Measurements from ENCODE around the gene LAS1L. TPM values are rescaled to one million over a fixed set of nuclear protein-coding genes. Genes with fewer than 3 reads are reported as not detected.
A peak's percentile ranks its signal among the peaks of the same experiment; 100 is the strongest.
"Not testable (repeated sequence)": the region's sequence is repeated elsewhere in the genome, so short reads cannot be mapped to it uniquely, and the experiment has no call there.

The LAS1L gene
- polyA plus RNA-seq (ENCODE audit: insufficient read length): 22.1 TPM

DNA sequence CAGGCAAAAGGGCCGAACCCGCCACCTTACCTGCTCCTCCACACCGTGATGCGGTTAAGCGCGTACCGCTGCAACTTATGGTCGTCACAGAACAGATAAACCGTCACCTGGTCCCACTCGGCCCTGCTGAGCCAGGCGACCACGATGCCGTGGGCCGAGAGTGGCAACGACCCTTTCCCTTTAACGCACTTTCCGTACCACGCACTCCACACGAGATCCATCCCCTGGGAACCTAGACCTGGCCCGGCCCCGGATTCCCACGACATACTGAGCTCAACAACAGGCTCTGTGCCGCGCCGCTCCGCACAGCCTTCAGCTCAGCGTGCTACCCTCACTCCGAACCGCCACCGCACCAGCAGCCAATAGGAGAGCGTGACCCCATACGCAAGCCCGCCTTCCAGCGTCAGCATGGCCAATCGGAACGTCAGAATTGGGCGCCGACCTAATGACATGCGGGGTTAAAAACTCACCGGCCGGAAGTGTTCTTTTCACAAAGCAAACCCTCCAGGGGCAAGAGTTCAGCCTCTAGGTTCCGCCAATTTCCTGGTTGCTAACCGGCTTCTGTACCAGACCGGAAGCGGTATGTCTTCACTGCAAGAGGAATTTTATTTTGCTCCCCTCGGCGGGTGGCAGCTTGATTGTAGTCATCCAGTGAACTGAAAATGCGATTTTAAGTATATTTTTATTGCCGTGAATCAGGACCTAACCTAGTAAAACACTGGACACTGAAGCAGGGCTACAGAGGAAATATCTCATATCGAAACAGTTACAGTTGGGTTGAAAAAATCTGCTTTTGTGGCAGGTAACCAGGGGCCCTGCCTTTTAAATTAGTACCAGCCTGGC lies at the start of gene LAS1L:
Gene LAS1L (minus strand): TSS at position 338 of the 843 bp plus-strand sequence. CDS start 72 bp downstream, at position 266.
- DNase-seq (ENCODE audit: low read depth): peak; percentile 82

DNA sequence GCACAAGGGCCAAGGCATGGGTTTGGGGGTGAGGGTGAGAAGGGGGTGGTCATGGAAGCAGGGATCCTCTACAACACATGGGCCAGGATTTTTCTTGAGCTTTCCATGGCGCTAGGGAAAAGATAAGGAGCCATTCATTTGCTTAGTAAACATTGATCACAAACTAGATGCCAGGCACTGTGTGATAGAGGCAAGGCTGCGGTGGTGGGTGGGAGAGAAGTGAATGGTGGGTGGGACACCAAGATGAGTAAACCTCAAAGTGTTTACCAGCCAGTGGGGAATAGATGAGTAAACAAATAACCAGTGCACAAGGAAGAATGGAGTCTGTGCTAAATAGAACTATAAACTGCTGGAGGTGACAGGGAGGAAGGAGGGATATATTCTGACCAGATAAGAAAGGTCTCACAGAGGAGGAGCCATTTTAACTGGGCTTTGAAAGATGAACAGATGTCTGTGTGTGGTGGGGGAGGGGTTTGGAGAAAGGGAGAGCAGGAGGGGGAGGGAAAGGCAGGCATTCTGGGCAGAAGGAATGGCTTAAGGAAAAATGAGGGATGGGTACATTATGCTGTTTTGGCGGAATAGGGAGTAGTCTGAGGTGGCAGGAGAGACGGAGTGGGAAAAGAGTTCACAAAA lies 48.0 kb upstream of the LAS1L start:
- DNase-seq (ENCODE audit: low read depth): no peak

DNA sequence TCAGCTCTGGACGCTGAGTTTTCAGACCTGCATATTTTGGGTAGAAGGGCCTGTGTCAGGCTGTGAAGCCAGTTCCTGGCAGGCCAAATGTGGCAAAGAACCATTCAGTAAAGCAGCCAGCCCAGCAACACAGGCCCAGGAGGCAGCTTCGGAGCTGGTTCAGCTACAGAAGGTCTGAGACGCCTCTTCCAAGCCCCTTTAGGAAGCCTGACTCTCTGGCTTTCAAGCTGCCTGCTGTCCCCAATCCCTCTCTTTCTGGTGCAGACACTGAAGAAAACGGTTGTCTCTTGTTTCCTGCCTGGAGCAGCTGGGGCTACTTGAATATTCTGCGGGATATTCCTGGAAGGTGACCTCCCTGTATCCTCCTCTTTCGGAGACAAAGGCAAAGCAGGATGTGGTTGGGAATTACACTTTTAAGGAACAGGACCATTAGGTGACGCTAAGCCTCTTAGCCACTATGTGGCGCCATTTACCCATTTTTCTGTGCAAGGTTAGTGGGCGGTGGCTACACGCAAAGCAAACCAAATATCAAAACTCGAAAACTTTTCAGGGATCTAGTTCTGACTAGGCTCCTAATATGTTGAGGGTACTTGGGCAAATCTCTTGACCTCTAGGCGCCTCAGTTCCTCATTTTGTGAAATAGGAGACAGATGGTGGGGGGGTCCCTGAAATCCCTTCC lies 47.2 kb upstream of the LAS1L start:
- peak; percentile 65 for DNase-seq (ENCODE audit: low read depth)

DNA sequence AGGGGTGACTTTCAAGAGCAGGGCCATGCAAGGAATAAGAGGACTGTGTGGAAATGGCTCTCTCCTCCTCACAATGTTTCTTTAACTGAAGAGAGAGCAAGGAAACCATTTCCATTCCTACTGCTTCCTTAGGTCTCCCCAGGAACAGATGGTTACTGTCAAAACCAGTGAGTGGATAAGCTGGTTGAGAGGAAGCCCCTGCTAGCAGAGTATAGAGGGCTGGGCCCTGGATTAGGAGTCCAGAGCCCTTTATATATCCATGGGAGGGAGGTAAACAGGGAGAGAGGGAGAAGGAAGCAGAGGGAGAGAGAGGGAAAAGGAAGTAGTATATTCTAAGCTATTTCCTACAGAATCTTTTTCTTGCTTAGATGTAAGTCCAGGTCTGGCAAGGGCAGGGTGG lies 43.8 kb upstream of the LAS1L start:
- no peak for DNase-seq (ENCODE audit: low read depth)

DNA sequence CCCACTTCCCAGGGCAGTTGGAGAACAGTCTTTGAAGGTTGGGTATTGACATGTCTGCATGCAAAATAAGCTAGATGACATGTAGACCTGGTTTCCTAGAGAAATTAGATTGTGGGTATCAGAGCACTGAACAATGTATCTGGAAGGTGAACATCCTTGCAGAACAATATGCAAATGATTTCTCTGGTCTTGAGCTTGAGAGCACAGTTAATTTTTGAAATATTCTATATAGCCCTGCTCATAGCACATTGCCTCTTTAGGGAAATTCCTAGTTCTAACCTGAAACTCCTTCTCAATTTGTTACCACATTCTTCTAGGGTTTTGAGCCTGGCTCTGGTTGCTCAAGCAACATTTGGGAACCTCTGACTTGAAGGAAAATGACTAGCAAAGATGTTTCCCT lies 41.6 kb upstream of the LAS1L start:
- DNase-seq (ENCODE audit: low read depth): no peak

DNA sequence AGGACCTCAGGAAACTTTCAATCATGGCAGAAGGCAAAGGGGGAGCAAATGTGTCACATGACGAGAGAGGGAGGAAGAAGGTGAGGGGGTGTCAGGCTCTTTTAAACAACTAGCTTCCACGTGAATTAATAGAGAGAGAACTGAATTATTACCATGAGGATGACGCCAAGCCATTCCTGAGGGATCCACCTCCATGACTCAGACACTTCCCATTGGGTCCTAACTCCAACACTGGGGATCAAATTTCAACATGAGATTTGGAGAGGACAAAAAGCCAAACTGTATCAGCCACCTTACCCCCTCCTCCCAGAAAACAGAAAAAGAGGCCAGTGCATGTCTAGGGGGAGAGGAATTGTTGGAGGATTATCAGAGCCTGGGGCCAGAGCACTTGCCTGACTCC lies 40.4 kb upstream of the LAS1L start:
- no peak for DNase-seq (ENCODE audit: low read depth)

DNA sequence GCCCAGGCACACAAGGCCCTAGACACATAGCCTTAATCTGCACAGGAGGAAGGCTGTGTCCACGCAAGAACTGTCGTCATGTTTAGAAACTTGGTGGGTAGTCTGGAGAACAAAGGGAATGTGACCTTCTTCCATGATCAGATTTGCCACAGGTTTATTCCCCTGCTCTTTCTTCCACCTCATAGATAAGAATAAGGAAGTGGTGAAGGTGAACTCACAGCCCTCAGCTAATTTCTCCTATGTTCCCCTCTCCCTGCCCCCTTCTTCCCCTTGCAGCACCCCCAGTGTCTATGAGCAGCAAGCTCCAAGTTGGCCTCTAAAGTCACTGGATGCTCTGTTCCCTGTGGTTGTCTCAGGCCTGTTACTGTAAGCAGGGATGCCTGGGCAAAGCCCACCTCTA lies 39.8 kb upstream of the LAS1L start:
- DNase-seq (ENCODE audit: low read depth): no peak

DNA sequence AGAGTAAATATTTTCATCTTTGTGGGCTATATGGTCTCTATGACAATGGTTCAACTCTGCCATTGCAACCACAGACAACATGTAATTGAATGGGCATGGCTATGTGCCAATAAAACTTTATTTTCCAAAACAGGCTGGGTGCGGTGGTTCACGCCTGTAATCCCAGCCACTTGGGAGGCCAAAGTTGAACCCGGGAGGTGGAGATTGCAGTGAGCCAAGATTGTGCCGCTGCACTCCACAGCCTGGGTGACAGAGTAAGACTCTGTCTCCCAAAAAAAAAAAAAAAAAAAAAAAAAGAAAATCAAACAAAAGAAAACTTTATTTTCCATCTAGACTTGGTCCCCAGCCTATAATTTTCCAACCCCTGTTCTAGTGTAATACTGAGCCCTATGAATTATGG lies 38.4 kb upstream of the LAS1L start:
- no peak for DNase-seq (ENCODE audit: low read depth)

DNA sequence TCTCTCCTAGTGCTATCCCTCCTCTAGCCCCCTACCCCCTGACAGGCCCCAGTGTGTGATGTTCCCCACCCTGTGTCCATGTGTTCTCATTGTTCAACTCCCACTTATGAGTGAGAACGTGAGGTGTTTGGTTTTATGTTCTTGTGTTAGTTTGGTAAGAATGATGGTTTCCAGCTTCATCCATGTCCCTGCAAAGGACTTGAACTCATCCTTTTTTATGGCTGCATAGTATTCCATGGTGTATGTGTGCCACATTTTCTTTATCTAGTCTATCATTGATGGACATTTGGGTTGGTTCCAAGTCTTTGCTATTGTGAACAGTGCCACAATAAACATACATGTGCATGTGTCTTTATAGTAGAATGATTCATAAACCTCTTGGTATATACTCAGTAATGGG lies 28.3 kb upstream of the LAS1L start:
- DNase-seq (ENCODE audit: low read depth): not testable (repeated sequence)

DNA sequence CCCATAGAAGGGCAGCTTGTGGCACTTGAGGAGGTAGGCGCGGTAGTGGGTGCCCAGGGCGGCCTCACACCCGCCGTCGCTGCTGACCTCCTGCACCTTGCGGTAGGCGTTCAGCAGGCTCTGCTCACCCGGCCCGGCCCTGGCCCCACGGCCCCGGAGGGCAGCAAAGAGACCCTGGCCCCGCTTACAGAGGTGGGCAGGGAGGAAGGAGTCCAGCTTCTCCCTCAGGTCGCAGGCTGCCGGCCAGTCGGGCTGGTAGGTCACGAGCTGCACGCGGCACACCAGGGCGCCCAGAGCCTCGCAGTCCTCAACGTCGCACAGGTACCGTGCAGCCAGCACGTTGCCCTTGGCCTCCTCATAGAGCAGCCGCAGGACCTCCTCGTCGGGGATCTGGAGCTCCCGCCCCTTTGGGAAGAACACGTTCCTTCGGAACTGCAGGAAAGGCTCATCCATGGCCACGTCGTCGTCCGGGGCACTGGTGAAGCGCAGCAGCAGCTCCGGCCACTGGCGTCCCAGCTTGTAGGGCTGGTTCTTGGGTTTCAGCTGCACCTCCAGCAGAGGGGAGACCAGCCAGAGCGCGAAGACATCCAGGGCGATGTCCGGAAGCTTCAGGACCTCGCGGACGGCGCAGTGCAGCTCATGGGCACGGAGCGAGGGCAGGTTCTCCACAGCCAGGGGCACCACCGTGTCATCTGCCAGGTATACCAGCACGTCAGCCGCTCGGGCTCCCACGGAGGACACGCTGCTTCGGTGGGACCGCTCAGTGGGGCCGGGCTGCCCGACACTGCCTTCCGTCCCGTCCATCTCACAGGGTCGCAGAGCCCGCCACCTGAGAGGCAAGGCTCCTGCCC lies 17.1 kb upstream of the LAS1L start:
- no peak for DNase-seq (ENCODE audit: low read depth)

DNA sequence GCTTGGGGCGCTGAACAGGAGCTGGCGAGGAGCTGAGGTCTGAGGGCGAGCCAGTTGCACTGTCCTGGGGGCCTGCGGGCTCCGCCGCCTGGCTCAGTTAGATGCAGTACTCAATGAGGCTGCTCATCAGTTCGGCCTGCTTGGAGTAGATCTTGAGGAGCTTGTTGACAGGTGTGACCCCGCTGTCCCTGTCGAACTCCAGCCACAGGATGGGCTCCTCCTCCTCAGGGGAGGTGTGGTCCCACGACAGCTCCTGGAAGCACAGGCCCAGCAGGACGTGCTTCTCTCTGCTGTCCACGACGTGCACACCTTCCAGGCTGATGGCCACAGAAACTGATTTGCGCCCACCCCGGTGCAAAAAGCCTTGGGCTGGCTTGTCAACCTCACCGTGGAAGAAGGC lies 16.5 kb upstream of the LAS1L start:
- no peak for DNase-seq (ENCODE audit: low read depth)

DNA sequence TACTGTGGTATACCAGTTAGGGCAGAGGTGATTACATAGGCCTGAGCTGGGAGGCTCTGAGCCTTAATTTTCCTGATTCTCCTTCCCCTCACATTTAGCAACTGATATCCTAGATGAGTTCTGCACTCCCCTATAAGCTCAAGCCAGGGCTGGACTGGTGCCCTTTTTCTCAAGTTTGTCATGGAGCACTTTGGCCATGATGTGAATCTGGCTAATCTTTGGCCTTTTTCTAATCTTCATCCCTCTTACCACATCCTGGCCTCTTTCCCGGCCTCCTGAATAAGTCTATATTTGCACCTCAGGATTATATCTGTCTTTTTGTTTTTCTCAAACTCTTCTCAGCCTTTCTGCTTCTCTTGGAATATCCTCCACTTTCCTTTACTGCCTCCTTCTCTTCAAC lies 10.9 kb upstream of the LAS1L start:
- no peak for DNase-seq (ENCODE audit: low read depth)

DNA sequence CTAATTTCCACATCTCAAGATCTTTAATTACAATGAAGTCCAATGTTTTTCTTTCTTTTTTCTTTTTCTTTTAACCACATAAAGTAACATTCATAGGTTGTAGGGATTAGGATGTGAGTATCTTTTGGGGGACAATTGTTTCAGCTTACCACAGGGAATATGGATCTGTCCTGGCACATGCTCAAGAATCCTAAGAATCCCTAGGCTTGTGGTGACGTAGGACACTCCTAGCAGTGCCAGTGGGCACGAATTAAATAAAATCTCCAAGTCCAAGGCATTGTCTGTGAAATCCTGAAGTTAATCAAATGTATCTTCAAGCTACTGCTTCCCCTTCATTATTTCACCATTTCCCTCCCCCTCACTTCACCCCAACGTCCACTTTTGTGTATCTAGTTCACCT lies 2.6 kb upstream of the LAS1L start:
- DNase-seq (ENCODE audit: low read depth): no peak

DNA sequence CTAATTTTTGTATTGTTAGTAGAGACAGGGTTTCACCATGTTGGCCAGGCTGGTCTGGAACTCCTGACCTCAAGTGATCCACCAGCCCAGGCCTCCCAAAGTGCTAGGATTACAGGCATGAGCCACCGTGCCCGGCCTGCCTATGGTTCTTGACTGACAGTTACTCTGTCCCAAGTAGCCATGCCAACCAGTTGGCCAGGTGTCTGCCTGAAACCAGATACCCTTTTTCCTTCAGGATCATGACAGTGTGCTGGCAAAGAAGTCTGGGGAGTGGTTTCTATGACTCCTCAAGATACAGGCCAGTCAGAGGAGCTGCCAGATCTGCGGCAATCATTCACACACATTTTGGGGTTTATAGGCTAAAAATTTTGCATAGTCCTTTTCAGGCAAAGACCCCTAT lies 1.7 kb upstream of the LAS1L start:
- no peak for DNase-seq (ENCODE audit: low read depth)

DNA sequence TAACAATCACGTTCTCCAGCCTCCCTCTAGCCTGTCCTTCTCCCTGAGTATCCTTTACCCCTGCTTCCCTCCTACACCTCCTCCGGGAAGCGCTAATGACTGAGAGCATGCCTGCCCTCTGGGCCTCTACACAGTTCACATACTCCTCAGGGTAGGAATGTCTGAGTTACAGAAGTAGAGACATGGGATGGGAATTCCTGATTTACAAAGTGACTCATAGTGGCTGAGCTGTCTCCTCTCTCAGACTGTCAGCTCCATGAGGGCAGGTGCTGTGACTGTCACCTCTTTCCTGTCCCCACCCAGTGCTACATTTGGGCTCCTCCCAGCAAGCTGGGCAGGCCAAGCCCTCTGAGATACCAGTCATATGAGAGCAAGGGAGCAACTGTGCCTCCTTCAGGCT lies 2.6 kb downstream of the LAS1L start:
- DNase-seq (ENCODE audit: low read depth): no peak

DNA sequence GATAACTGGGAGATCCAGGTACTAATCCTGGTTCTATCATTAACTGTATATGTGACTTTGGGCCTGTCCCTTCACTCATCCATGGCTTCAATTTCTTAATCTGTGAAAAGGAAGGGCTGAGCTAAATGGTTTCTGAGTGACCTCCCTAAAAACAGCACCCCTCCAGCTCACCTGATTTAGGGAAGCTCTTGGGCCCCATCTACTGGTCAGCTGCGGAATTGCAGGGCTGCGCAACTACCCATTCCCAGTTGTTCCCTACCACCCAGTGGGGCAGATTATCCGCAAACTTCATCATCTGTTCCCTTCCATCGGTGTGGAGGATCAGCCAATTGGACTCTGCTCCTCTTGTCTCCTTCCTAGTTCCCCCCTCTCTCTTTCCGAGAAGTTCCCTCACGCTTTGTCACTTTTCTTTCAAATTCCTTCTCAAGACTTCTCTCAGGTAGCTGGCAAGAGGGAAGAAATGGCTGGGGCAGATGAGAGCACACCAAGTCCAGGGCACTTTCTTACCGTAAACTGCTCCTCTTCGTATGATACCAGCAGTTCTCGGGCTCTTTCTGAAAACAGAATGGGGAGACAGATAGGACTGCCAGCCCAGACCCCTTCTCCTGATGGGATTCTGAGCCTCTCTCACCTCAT lies 5.8 kb downstream of the LAS1L start:
- no peak for DNase-seq (ENCODE audit: low read depth)

DNA sequence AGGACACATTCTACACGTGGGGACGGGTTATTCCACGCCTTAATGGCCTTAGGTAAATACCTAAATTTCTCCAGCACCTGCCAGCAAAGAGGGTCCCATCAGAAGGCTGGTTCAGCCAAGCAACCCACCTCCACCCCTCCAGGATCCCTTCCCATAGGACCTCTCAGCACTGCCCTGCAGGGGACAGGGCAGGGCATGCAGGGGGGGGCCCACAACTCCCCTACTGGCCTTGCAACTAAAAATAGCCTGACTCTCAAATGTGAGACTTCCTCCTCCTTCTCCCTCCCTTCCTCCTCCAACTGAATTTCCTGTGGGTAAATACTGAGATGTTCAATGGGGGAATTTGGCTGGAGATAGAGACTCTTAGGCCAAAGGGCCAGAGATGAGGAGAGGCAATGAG lies 6.3 kb downstream of the LAS1L start:
- no peak for DNase-seq (ENCODE audit: low read depth)

DNA sequence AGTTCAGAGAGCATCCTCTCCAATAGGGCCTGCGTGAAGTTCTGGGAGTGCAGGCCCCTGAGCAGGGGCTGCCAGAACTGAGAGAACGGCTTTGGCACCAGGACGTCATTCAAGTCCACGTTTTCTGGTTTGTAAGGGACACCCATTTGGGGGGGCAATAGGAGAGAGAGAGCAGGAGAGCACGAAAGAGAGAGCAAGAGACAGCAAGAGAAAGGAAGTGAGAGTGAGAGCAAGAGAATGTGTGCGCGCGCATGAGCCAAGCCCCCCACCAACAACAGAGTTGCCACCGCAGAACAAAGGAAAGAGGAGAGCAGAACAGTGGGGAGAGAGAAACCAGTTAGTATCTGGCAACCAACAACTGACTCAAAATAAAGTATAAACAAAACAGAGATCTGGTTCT lies 10.4 kb downstream of the LAS1L start:
- DNase-seq (ENCODE audit: low read depth): no peak

DNA sequence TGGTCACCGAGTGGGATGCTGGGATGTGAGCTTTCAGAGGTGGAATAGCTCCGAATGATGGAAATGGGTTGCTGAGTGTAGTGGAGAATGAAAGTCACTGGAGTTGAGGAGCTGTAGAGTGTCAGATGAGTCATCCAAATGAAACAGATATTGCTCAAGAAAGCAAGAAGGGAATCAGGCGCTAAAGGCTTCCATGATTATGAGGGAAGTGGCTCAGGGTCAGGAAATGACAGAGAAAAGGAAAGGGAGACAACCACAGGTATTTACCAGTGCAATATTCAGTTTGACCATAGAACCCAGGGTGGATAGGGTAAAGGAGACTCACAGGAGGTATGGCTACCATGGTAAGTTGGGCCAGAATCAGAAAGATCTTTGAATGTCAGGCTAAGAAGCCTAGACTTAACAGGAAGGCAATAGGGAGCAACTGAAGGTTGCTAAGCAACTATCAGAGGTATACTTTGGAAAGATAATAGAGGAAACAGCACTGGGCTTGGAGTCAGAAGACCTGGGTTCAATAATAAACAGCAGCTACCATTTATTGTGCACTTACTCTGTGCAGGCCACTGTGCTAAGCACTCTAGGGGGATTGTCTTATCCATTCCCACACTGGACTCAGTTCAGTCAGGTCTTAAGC lies 11.7 kb downstream of the LAS1L start:
- DNase-seq (ENCODE audit: low read depth): no peak

DNA sequence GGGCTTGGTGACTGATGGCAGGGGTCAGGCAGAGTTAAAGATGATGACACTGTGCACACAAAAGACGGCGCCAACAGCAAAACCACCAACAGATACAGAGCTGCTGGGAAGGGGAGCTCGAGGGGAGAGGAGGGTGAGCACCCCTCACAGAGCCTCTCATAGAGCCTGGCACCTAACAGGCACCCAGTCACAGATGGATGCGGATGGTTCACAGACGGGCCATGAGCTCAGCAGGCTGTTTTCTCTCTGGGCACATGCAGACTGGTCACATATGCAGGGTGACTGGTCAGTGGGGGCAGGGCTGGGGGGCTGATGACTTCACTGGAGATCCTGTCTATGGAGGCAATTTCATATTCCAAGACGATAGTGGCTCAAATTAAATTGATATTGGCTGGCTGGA lies 15.1 kb downstream of the LAS1L start:
- not testable (repeated sequence) for DNase-seq (ENCODE audit: low read depth)

DNA sequence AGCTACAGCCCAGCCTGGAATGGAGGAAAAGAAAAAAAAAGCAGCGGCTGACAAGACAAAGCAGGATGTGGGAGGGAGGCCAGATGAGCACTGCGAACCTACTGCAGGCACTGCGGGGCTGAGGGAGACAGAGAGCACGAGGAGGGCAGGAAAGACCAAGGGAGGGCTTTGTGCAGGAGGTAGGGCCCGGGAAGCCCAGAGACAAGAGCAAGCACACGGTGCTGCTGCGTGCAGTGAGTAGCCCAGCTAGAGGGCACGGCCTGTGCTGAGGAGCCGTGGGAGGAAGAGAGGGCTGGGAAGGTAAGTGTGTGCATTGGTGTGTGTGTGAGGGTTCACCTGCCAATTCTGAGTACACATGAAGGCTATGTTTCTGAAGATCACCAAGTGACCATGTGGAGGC lies 15.6 kb downstream of the LAS1L start:
- DNase-seq (ENCODE audit: low read depth): not testable (repeated sequence)

All from forelimb muscle (tissue), 1 donor.